Right lung (tissue), 5 donors: ENCODE results near the gene SMTNL2. TPM values are rescaled to one million over a fixed set of nuclear protein-coding genes. Genes with fewer than 3 reads are reported as not detected.
A peak's percentile ranks its signal among the peaks of the same experiment; 100 is the strongest.
"Not testable (repeated sequence)": the region's sequence is repeated elsewhere in the genome, so short reads cannot be mapped to it uniquely, and the experiment has no call there.

Source experiments
- DNase-seq, 2 donors: peaks; one replicate each; pipeline ENCODE4 v3.0.0-alpha.2; 2013
- polyA plus RNA-seq, 5 donors: library from polyadenylated mRNA; unstranded; fragments of 120-200 nt; gene quantifications; one replicate each; pipeline versions ENCODE4 v1.2.1 to v1.2.3, GENCODE V29; 2013; ENCODE audit warnings: inconsistent platforms in 1 of 5, low replicate concordance in 1 of 5; ENCODE audit not compliant: insufficient read length in 5 of 5, insufficient read depth in 1 of 5

SMTNL2 gene
- polyA plus RNA-seq, 5 donors: 17.2 to 32.0 (median 22.6) TPM

GRCh38 chr17:4599505-4600281 lies 15.4 kb downstream of the SMTNL2 start:
- DNase-seq: peak; percentile 82 to 86

GRCh38 chr17:4600563-4600962 lies 16.2 kb downstream of the SMTNL2 start:
- no peak for DNase-seq

- no peak for DNase-seq
These were observed 17.0 kb downstream of the SMTNL2 start for GRCh38 chr17:4601326-4601725.

- no peak for DNase-seq
These were observed 17.7 kb downstream of the SMTNL2 start for GRCh38 chr17:4602041-4602440.

GRCh38 chr17:4604111-4604644 lies 19.8 kb downstream of the SMTNL2 start:
- DNase-seq: peak; percentile 75 to 78

- DNase-seq: not testable (repeated sequence)
These were observed 20.4 kb downstream of the SMTNL2 start for GRCh38 chr17:4604736-4605135.

- DNase-seq: no peak
These were observed 21.5 kb downstream of the SMTNL2 start for GRCh38 chr17:4605826-4606225.

GRCh38 chr17:4607261-4607741 lies 23.0 kb downstream of the SMTNL2 start:
- DNase-seq: no peak

GRCh38 chr17:4607773-4608187 lies 23.5 kb downstream of the SMTNL2 start:
- DNase-seq: peak; percentile 74 to 77

GRCh38 chr17:4609761-4610160 lies 25.4 kb downstream of the SMTNL2 start:
- no peak for DNase-seq

GRCh38 chr17:4610162-4610561 lies 25.8 kb downstream of the SMTNL2 start:
- no peak for DNase-seq

- DNase-seq: no peak
These were observed 26.3 kb downstream of the SMTNL2 start for GRCh38 chr17:4610656-4611055.

- no peak for DNase-seq
These were observed 32.1 kb downstream of the SMTNL2 start for GRCh38 chr17:4616476-4616875.

- DNase-seq: no peak
These were observed 32.8 kb downstream of the SMTNL2 start for GRCh38 chr17:4617090-4617489.

- DNase-seq: no peak
These were observed 33.4 kb downstream of the SMTNL2 start for GRCh38 chr17:4617590-4618351.

- DNase-seq: no peak
These were observed 36.3 kb downstream of the SMTNL2 start for GRCh38 chr17:4620531-4621101.

GRCh38 chr17:4622375-4622774 lies 38.0 kb downstream of the SMTNL2 start:
- no peak for DNase-seq

- DNase-seq: no peak
These were observed 38.9 kb downstream of the SMTNL2 start for GRCh38 chr17:4623249-4623648.

- not testable (repeated sequence) for DNase-seq
These were observed 40.2 kb downstream of the SMTNL2 start for GRCh38 chr17:4624451-4624911.

- DNase-seq: peak in 1 of 2 donors; percentile 47
These were observed 40.9 kb downstream of the SMTNL2 start for GRCh38 chr17:4625181-4625617.

- DNase-seq: no peak
These were observed 42.5 kb downstream of the SMTNL2 start for GRCh38 chr17:4626734-4627256.

GRCh38 chr17:4631431-4631830 lies 47.1 kb downstream of the SMTNL2 start:
- no peak for DNase-seq
